GM19395 (cell line): ENCODE results near the gene CDK19.

Experiments
- ATAC-seq: cut with Tn5 transposase; IDR thresholded peaks from one replicate; pipeline ENCODE4 v1.9.1; 2021; ENCODE audit warnings: mild to moderate bottlenecking, moderate library complexity; ENCODE audit not compliant: unreplicated experiment

CDK19 gene

GRCh38 chr6:110665600-110665999 lies 149.7 kb downstream of the CDK19 start:
- ATAC-seq = no peak

GRCh38 chr6:110664933-110665332 lies 150.3 kb downstream of the CDK19 start:
- no peak for ATAC-seq

GRCh38 chr6:110662490-110663211 lies 152.6 kb downstream of the CDK19 start:
- ATAC-seq = no peak

- ATAC-seq = no peak
Observed at GRCh38 chr6:110661414-110661813, 153.9 kb downstream of the CDK19 start.

GRCh38 chr6:110660066-110660655 lies 155.1 kb downstream of the CDK19 start:
- ATAC-seq = no peak

GRCh38 chr6:110658631-110659211 lies 156.5 kb downstream of the CDK19 start:
- no peak for ATAC-seq

GRCh38 chr6:110656492-110656891 lies 158.8 kb downstream of the CDK19 start:
- no peak for ATAC-seq

GRCh38 chr6:110655821-110656220 lies 159.4 kb downstream of the CDK19 start:
- ATAC-seq = no peak

- no peak for ATAC-seq
Observed at GRCh38 chr6:110654096-110654820, 161.0 kb downstream of the CDK19 start.

- ATAC-seq = no peak
Observed at GRCh38 chr6:110653381-110653780, 161.9 kb downstream of the CDK19 start.

- ATAC-seq = no peak
Observed at GRCh38 chr6:110652520-110652919, 162.7 kb downstream of the CDK19 start.

- ATAC-seq = no peak
Observed at GRCh38 chr6:110650755-110651154, 164.5 kb downstream of the CDK19 start.

- ATAC-seq = no peak
Observed at GRCh38 chr6:110649704-110650103, 165.6 kb downstream of the CDK19 start.

GRCh38 chr6:110646951-110647910 lies 168.0 kb downstream of the CDK19 start:
- ATAC-seq = no peak

GRCh38 chr6:110646419-110646698 lies 168.9 kb downstream of the CDK19 start:
- ATAC-seq = no peak

GRCh38 chr6:110645685-110646418 lies 169.4 kb downstream of the CDK19 start:
- ATAC-seq = no peak

GRCh38 chr6:110643175-110643574 lies 172.1 kb downstream of the CDK19 start:
- ATAC-seq = no peak

GRCh38 chr6:110642711-110643110 lies 172.6 kb downstream of the CDK19 start:
- no peak for ATAC-seq

GRCh38 chr6:110636781-110637180 lies 178.5 kb downstream of the CDK19 start:
- no peak for ATAC-seq

- no peak for ATAC-seq
Observed at GRCh38 chr6:110635096-110635495, 180.2 kb downstream of the CDK19 start.
